ENCODE results near the gene LRRC74A. TPM values are rescaled to one million over a fixed set of nuclear protein-coding genes. Genes with fewer than 3 reads are reported as not detected.

LRRC74A gene
- total RNA-seq, 1 experiment from 2014 or later: not detected

DNA sequence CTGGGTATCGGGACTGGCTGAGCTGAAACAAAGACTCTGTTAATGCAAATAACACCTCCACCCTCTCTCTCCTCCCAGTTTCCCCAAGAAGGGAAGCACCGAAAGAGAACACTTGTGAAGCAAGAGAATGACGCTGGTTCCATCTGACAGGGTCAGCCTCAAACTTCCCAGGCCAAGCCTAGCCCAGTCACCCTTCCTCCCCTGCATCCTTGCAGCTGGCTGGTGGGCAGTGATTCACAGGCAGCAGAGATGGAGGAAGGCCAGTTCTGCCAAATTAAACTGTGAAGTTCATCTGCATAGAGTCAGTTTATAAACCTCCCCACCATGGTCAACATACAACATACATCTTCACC, 2.8 kb downstream of the LRRC74A start:
- no peak overlapping the region for H3K23ac ChIP-seq (ENCODE audit: insufficient read length, low read depth, low read length)
- peaks cover 21 to 29% of the 10 kb centered on the region in 2 experiments for H3K4me1 Mint-ChIP-seq
- no peak overlapping the region for H2BK12ac ChIP-seq (ENCODE audit: insufficient read length, low read depth, low read length)
- no peaks in the 10 kb centered on the region; the same call in 1 of the 2 replicates for H3K4me1 ChIP-seq (ENCODE audit: insufficient read depth, low read length)
- no peak overlapping the region for H3K18ac ChIP-seq (ENCODE audit: insufficient read length, low read depth, low read length)
- H3K27ac Mint-ChIP-seq: no peak overlapping the region
- H2AFZ ChIP-seq (ENCODE audit: low read length): no peak overlapping the region
- no peak overlapping the region for H3K56ac ChIP-seq (ENCODE audit: insufficient read length, low read depth, low read length)
- H4K8ac ChIP-seq (replicated peaks; ENCODE audit: insufficient read length, low read depth, low read length): no peak overlapping the region
- H3K79me1 ChIP-seq (ENCODE audit: insufficient read depth, low read depth, low read length, poor library complexity, severe bottlenecking): no peaks in the 10 kb centered on the region
- no peak overlapping the region for H3K4me2 ChIP-seq (ENCODE audit: insufficient read depth, insufficient read length, low read length)
- H2BK15ac ChIP-seq (ENCODE audit: low read depth, low read length): no peak overlapping the region
- H2AK5ac ChIP-seq (ENCODE audit: insufficient read length, low read length): no peak overlapping the region
- no peaks in the 10 kb centered on the region for H3K23me2 ChIP-seq (ENCODE audit: insufficient read length, low read depth, low read length, poor library complexity, severe bottlenecking)
- no peaks in the 10 kb centered on the region for H3K27me3 ChIP-seq (ENCODE audit: insufficient read depth, low read length)
- no peak overlapping the region for H3T11ph ChIP-seq (ENCODE audit: low read length)
- H2BK20ac ChIP-seq (ENCODE audit: low read depth, low read length, poor library complexity, severe bottlenecking): no peak overlapping the region
- no peak overlapping the region for H3K4me3 Mint-ChIP-seq
- no peak overlapping the region for H4K5ac ChIP-seq (ENCODE audit: insufficient read length, low read depth, low read length)
- H2BK5ac ChIP-seq (ENCODE audit: insufficient read length, low read length): no peak overlapping the region
- H4K20me1 ChIP-seq (ENCODE audit: control insufficient read depth, insufficient read depth, insufficient read length): no peaks in the 10 kb centered on the region
- no peaks in the 10 kb centered on the region for H3K9me3 ChIP-seq (ENCODE audit: control insufficient read depth, low read depth, low read length)
- no peak overlapping the region for H3K9ac ChIP-seq (ENCODE audit: extremely low read depth, insufficient read length, low read length)
- H3K27me3 Mint-ChIP-seq (ENCODE audit: low read depth): peaks cover 10% of the 10 kb centered on the region
- H3K79me2 ChIP-seq (ENCODE audit: insufficient read depth, low read length): no peaks in the 10 kb centered on the region
- H3K27ac ChIP-seq (ENCODE audit: insufficient read length, low read depth, low read length): no peak overlapping the region
- no peak for DNase-seq
- no peak overlapping the region for H3K14ac ChIP-seq (ENCODE audit: insufficient read depth, low read length)
- H3K4ac ChIP-seq (ENCODE audit: low read depth, low read length): no peak overlapping the region
- peaks cover 0 to 2% of the 10 kb centered on the region in 2 experiments; a peak in 3 of 5 replicates for H3K9me3 Mint-ChIP-seq
- H3K36me3 Mint-ChIP-seq (ENCODE audit: insufficient read depth in 1 of 3, low read depth in 3 of 3): 0 out of 7 replicates have a peak, but pooled peaks cover 0 to 2% (median 0%) of the 10 kb centered on the region in 3 experiments
- WGBS (ENCODE audit: extremely low coverage, insufficient read length, low lambda C conversion rate): no CpG with 5 or more reads among the region's 3 CpGs
- H4K91ac ChIP-seq (ENCODE audit: insufficient read length, low read depth, low read length): no peak overlapping the region
- no peak overlapping the region for H2BK120ac ChIP-seq (ENCODE audit: low read depth, low read length, poor library complexity, severe bottlenecking)
- TF ChIP-seq, protein P1, sequence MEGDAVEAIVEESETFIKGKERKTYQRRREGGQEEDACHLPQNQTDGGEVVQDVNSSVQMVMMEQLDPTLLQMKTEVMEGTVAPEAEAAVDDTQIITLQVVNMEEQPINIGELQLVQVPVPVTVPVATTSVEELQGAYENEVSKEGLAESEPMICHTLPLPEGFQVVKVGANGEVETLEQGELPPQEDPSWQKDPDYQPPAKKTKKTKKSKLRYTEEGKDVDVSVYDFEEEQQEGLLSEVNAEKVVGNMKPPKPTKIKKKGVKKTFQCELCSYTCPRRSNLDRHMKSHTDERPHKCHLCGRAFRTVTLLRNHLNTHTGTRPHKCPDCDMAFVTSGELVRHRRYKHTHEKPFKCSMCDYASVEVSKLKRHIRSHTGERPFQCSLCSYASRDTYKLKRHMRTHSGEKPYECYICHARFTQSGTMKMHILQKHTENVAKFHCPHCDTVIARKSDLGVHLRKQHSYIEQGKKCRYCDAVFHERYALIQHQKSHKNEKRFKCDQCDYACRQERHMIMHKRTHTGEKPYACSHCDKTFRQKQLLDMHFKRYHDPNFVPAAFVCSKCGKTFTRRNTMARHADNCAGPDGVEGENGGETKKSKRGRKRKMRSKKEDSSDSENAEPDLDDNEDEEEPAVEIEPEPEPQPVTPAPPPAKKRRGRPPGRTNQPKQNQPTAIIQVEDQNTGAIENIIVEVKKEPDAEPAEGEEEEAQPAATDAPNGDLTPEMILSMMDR (conservative IDR thresholded peaks at IDR 0.05): no peak

All from H9 (cell line).